Subcutaneous adipose tissue (tissue), 4 donors: Measurements from ENCODE around the gene CNTNAP2. TPM values are rescaled to one million over a fixed set of nuclear protein-coding genes. Genes with fewer than 3 reads are reported as not detected.

ENCODE experiments used
- total RNA-seq, 4 donors: library from RNA; depleted of rRNA; stranded (reverse); fragments of >200 nt; gene quantifications; one replicate each; pipeline ENCODE4 v1.1.0, GENCODE V29; 2016
- TF ChIP-seq, protein P1 (sequence below): fragments of 450-650 bp; IDR thresholded peaks from one replicate; pipeline ENCODE4 v1.5.1; 2016; ENCODE audit warnings: low read depth, mild to moderate bottlenecking, control low read depth, antibody characterized with exemption, moderate library complexity

The CNTNAP2 gene
- total RNA-seq, 4 donors from 2014 or later = not detected

DNA sequence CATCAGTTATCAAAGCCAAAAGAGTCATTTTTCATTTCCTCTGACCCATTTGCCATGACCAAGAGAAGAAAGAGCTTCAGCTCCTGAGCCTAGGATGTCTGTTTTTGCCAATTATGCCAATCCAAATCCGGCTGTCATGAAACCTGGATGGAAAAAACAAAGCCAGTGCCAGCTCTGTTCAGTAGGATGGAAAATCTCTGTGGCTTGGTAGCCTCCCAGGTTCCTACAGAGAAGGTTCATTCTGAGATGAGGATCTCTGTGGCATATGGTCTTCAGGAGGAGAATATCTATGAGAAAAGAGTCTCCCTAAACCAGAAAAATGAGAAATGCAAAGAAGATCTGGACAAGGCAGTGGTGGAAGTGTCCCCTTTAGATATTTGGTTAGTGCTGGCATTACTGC, 475.4 kb downstream of the CNTNAP2 start:
- TF ChIP-seq, protein P1, sequence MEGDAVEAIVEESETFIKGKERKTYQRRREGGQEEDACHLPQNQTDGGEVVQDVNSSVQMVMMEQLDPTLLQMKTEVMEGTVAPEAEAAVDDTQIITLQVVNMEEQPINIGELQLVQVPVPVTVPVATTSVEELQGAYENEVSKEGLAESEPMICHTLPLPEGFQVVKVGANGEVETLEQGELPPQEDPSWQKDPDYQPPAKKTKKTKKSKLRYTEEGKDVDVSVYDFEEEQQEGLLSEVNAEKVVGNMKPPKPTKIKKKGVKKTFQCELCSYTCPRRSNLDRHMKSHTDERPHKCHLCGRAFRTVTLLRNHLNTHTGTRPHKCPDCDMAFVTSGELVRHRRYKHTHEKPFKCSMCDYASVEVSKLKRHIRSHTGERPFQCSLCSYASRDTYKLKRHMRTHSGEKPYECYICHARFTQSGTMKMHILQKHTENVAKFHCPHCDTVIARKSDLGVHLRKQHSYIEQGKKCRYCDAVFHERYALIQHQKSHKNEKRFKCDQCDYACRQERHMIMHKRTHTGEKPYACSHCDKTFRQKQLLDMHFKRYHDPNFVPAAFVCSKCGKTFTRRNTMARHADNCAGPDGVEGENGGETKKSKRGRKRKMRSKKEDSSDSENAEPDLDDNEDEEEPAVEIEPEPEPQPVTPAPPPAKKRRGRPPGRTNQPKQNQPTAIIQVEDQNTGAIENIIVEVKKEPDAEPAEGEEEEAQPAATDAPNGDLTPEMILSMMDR = no peak

DNA sequence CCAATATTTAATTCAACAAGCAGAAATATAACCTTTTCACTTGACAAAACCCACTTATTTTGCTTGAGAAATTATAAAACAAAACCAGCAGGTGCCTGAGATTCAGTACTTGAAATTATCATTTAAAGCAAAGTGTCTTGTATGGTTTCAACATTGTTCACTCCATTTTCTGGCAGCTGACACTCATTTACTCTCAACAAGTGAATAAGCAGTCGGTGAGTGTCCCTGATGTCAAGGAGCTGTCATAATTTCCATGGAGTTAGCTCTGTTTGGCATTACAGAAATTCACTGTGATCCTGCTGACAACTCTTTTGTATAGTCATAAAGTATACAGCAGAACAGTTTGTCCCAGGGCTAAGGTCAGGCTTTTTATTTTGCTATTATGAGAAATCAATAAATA, 490.0 kb downstream of the CNTNAP2 start:
- TF ChIP-seq, protein P1 = no peak

DNA sequence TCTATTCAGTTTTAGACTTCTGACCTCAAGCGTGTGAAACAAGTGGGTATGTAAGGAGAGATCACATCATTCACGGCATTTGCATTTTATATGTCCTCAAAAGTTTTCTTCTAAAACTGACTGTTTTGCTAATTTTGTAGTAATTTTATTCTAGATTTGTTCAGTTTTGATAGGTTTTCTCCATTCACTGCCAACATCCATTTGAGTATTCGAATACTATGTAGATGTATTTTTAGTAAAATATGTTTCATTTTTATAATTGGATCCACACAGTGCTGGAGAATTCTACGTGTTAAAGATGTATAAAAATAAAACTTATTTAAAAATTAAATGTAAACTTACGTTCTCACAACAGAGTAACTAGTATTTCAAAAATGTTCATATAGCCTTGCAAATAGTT, 503.0 kb downstream of the CNTNAP2 start:
- TF ChIP-seq, protein P1 = no peak

DNA sequence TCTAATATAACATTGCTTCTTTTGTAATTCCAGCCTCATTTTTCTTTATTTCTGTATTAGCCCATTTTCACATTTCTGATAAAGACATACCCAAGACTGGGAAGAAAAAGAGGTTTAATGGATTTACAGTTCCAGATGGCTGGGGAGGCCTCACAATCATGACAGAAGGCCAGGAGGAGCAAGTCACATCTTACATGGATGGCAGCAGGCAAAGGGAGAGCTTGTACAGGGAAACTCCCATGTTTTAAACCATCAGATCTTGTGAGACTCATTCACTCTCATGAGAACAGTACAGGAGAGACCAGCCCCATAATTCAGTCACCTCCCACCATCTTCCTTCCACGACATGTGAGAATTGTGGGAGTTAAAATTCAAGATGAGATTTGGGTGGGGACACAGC, 510.3 kb downstream of the CNTNAP2 start:
- TF ChIP-seq, protein P1 = no peak

DNA sequence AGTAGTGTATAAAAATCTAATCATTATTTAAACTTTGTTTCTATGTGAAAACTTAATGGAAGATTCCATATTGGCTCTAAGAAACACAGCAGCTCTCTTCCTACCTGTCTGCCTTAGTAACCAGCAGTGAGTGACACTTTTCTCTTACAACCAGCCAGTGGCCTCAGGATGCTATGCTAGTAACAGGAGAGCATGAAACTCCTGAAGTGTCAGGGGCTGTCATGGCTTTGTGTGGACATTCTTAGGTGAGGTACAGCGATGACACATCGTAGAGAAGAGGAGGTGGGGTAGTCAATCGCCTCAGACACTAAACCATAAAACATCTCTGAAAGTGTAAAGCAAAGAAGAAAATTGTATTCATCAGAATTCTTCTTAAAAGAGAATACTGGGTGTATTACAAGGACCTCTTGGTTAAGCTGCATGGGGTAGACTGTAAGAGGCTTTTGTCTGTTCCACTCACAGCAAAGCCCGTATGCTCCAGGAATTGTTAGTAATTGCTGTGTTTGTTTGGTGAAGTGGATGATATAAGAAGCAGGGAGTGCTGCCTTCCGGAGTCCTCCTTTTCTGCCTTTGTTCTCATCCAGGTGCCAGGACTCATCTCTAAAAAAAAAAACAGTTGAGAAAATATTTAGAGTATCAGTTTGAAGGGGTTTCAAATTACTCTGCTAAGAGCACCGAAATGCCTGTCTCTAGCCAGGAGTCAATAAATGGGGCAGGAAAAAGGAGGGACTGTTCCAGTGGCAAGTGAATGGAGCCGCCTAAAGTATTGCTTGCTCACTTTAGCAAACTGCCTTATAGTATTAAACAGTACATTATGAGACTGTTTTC, 518.8 kb downstream of the CNTNAP2 start:
- TF ChIP-seq, protein P1 = no peak

DNA sequence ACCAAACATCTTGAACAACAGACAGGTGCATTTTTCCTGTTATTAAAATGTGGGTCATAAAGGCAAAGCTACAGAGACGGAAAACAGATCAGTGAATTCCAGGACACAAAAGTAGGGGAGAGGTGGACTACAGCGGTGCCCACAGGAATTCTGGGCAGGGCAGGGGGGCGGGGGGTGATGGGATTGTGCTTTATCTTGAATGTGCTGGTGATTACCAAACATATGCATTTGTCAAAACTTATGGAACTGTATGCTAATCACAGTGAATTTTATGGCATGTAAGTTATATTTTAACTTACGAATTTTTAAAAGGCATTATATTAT, 519.4 kb downstream of the CNTNAP2 start:
- TF ChIP-seq, protein P1 = no peak

DNA sequence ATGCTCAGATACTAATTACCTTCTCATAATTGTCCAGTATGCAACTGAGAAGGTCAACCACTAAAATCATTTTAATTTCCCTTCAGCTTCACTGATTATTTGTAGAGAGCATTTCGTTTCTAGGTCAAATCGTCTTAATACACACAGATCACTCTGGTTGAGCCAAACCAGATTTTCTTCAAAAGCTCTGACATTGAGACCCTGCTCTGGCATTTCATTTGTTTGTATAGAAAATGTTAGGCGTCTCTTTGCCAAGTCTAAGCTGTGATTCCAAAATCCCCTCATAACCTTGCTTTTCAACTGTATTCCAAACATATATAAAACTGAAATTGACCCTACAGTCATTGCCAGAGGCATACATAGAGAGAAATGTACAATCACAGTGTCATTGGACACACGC, 520.0 kb downstream of the CNTNAP2 start:
- TF ChIP-seq, protein P1 = no peak
